Endodermal cell (in vitro differentiated cells): Measurements from ENCODE around the gene ADAMTS13. TPM values are rescaled to one million over a fixed set of nuclear protein-coding genes. Genes with fewer than 3 reads are reported as not detected.
A peak's percentile ranks its signal among the peaks of the same experiment; 100 is the strongest.

ENCODE experiments used
- DNase-seq: peaks from one replicate; pipeline ENCODE4 v3.0.0-alpha.2; 2017
- H3K27ac ChIP-seq: 2 replicates; pipeline ENCODE4 v1.5.1; 2013; ENCODE audit warnings: mild to moderate bottlenecking, low read depth, low read length, moderate library complexity
- H3K27me3 ChIP-seq: 2 replicates; pipeline ENCODE4 v1.6.1; 2013; ENCODE audit warnings: mild to moderate bottlenecking, low read length, moderate library complexity; ENCODE audit not compliant: insufficient read depth, control insufficient read depth, poor library complexity, severe bottlenecking
- H3K36me3 ChIP-seq: 2 replicates; pipeline ENCODE4 v1.7.0; 2013; ENCODE audit warnings: mild to moderate bottlenecking, low read length, moderate library complexity; ENCODE audit not compliant: control insufficient read depth, insufficient read depth
- H3K4me1 ChIP-seq: one replicate; pipeline ENCODE4 v1.7.0; 2013; ENCODE audit warnings: low read length; ENCODE audit not compliant: control insufficient read depth, insufficient read depth
- H3K4me3 ChIP-seq: 2 replicates; pipeline ENCODE4 v1.5.1; 2013; ENCODE audit warnings: mild to moderate bottlenecking, low read length, moderate library complexity
- H3K9ac ChIP-seq: 2 replicates; pipeline ENCODE4 v1.6.1; 2013; ENCODE audit warnings: mild to moderate bottlenecking, low read length, moderate library complexity; ENCODE audit not compliant: poor library complexity, severe bottlenecking; ENCODE audit errors: extremely low read depth
- H3K9me3 ChIP-seq: 2 replicates; pipeline ENCODE4 v1.6.1; 2013; ENCODE audit warnings: mild to moderate bottlenecking, low read length, moderate library complexity; ENCODE audit not compliant: control insufficient read depth
- H3K27ac Mint-ChIP-seq: 2 replicates; pipeline ENCODE4 v1.8.0; 2020; ENCODE audit warnings: mixed read lengths
- H3K27me3 Mint-ChIP-seq: 2 replicates; pipeline ENCODE4 v1.8.0; 2021; ENCODE audit warnings: mild to moderate bottlenecking, mixed read lengths; ENCODE audit not compliant: insufficient read depth
- H3K36me3 Mint-ChIP-seq: 2 replicates; pipeline ENCODE4 v1.8.0; 2020; ENCODE audit warnings: low read depth, mixed read lengths
- H3K4me1 Mint-ChIP-seq: 2 replicates; pipeline ENCODE4 v1.8.0; 2020; ENCODE audit warnings: mixed read lengths
- H3K4me3 Mint-ChIP-seq: 2 replicates; pipeline ENCODE4 v1.8.0; 2020; ENCODE audit warnings: mild to moderate bottlenecking, moderate library complexity, mixed read lengths
- H3K9me3 Mint-ChIP-seq: 2 replicates; pipeline ENCODE4 v1.8.0; 2020; ENCODE audit warnings: mild to moderate bottlenecking, mixed read lengths
- WGBS, 2 experiments: methylation state at CpG; one replicate each; pipeline versions ENCODE4 v1.1.5 to v1.1.7; 2013; ENCODE audit warnings: missing lambda C conversion rate in 2 of 2, mixed read lengths in 1 of 2; ENCODE audit not compliant: insufficient coverage in 1 of 2, insufficient read length in 1 of 2; 5-methylcytosine and 5-hydroxymethylcytosine counted together
- total RNA-seq, 2 donors: library from RNA; stranded (reverse); fragmentation: NEBNext Ultra II Directional in 1 of 2; extraction: Animal tissue kit (Norgen Biotek cat#: 25700) in 1 of 2; gene quantifications; 2 replicates in 1 of 2; 3 replicates in 1 of 2; pipeline ENCODE4 v1.2.1, GENCODE V29; 2021
- TF ChIP-seq, protein P1 (sequence below): fragments of 200-600 bp; sonication (generic); conservative IDR thresholded peaks from 2 replicates; pipeline ENCODE4 v1.5.0; 2021; ENCODE audit warnings: antibody characterized with exemption, mild to moderate bottlenecking

Gene ADAMTS13
- total RNA-seq, 2 donors from 2014 or later = 13.5 to 21.7 TPM

DNA sequence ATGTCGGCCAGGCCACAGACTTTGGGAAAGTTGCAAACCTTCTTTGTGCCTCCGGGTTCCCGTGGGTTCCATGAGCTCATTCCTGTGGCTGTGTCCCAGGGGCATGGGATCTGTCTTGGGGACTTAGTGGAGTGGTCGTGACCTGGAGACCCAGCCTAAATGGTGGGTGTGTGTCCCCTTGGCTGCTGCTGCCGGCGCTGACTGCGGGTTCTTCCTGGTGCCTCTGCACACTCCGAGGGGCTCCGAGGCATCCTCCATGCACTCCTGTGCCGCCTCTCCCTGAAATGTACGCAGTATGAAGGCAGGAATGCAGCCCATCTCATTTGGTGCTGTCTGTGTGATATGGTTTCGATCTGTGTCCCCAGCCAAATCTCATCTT, 77.7 kb downstream of the ADAMTS13 start:
- Histone ChIP-seq H3K4me3 (no peak overlapping the region), H3K9me3 (peaks cover 15% of the 10 kb centered on the region), H3K27me3 (no peaks in the 10 kb centered on the region), H3K36me3 (no peaks in the 10 kb centered on the region), H3K4me1 (no peaks in the 10 kb centered on the region), H3K9ac (no peak overlapping the region), H3K27ac (no peak overlapping the region)
- Mint-ChIP-seq H3K27ac (no peak overlapping the region), H3K36me3 (no peaks in the 10 kb centered on the region), H3K9me3 (peaks cover 31% of the 10 kb centered on the region), H3K27me3 (no peaks in the 10 kb centered on the region), H3K4me1 (no peaks in the 10 kb centered on the region), H3K4me3 (no peak overlapping the region)
- 92 to 96% methylated on average over 6 to 12 of the region's 12 CpGs for WGBS, 2 experiments
- TF ChIP-seq, protein P1, sequence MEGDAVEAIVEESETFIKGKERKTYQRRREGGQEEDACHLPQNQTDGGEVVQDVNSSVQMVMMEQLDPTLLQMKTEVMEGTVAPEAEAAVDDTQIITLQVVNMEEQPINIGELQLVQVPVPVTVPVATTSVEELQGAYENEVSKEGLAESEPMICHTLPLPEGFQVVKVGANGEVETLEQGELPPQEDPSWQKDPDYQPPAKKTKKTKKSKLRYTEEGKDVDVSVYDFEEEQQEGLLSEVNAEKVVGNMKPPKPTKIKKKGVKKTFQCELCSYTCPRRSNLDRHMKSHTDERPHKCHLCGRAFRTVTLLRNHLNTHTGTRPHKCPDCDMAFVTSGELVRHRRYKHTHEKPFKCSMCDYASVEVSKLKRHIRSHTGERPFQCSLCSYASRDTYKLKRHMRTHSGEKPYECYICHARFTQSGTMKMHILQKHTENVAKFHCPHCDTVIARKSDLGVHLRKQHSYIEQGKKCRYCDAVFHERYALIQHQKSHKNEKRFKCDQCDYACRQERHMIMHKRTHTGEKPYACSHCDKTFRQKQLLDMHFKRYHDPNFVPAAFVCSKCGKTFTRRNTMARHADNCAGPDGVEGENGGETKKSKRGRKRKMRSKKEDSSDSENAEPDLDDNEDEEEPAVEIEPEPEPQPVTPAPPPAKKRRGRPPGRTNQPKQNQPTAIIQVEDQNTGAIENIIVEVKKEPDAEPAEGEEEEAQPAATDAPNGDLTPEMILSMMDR = no peak
- no peak for DNase-seq

DNA sequence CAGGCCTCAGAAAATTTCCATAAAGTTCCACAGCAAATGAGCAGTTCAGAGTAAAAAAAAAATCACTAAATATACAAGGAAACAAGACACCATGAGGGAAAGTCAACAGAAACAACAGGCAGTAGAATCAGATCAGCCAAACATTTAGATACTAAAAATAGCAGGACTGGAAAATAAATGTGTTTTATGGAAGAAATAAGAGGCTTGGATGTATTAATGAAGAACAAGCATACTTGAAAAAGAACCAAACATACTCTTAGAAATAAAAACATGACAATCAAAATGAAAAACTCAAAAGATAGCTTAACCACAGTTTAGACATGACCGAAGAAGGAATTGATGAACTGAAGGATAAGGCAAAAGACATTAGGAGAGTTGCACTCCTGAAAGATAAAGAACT, 79.9 kb downstream of the ADAMTS13 start:
- peaks cover 31% of the 10 kb centered on the region for H3K9me3 Mint-ChIP-seq
- Histone ChIP-seq H3K9me3 (peaks cover 15% of the 10 kb centered on the region), H3K9ac (no peak overlapping the region), H3K27ac (no peak overlapping the region), H3K36me3 (no peaks in the 10 kb centered on the region), H3K4me1 (no peaks in the 10 kb centered on the region), H3K4me3 (no peak overlapping the region), H3K27me3 (no peaks in the 10 kb centered on the region)
- no peak for DNase-seq
- no peaks in the 10 kb centered on the region for H3K4me1 Mint-ChIP-seq
- TF ChIP-seq, protein P1 = no peak
- 98 to 100% methylated on average over 1 of the region's 1 CpG for WGBS, 2 experiments
- H3K27me3 Mint-ChIP-seq = no peaks in the 10 kb centered on the region
- H3K27ac Mint-ChIP-seq = no peak overlapping the region
- H3K4me3 Mint-ChIP-seq = no peak overlapping the region
- H3K36me3 Mint-ChIP-seq = no peaks in the 10 kb centered on the region

DNA sequence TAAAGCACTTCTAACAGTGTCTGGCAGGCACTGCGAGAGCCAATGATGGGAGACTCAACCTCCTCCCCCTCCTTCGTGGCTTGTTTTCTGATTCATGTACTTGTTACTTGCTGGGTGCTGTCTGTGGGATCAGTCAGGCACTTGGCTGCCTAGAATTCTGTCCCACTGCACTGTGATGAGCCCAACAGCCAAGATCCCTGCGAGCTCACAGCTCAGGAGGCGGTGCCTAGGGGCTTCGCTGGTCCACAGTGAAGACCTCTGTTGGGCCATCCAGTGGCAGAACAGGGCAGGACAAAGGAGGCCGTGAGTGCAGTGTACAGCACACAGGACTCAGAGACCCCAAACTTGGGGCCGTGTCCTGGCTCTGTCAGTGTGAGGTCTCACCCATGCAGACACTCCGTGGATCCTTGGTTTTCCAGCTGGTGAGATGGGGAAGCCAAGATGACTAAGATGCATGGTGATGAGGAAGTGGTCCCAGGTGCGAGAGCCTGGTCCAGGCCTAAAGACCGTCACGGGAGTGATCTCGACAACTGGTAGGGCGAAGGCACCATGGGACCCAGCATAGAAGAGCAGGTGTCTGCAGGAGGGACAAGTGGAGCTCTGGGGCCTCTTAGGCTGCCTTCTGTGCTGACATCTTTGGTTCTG, 83.1 kb downstream of the ADAMTS13 start:
- Mint-ChIP-seq H3K9me3 (peaks cover 31% of the 10 kb centered on the region), H3K4me3 (no peak overlapping the region), H3K4me1 (peaks cover 8% of the 10 kb centered on the region), H3K27ac (no peak overlapping the region), H3K36me3 (no peaks in the 10 kb centered on the region), H3K27me3 (no peaks in the 10 kb centered on the region)
- H3K9ac ChIP-seq = no peak overlapping the region
- TF ChIP-seq, protein P1 = peak; percentile 28
- no peak overlapping the region for H3K27ac ChIP-seq
- DNase-seq = no peak
- H3K27me3 ChIP-seq = no peaks in the 10 kb centered on the region
- H3K9me3 ChIP-seq = peaks cover 15% of the 10 kb centered on the region
- H3K4me3 ChIP-seq = no peak overlapping the region
- H3K4me1 ChIP-seq = peaks cover 5% of the 10 kb centered on the region
- 94 to 95% methylated on average over 12 to 13 of the region's 13 CpGs for WGBS, 2 experiments
- H3K36me3 ChIP-seq = no peaks in the 10 kb centered on the region
